Stimulated activated CD8-positive, alpha-beta memory T cell treated with anti-CD3 and anti-CD28 coated beads, Interleukin-7, amount 100 ng/mL, for 48 hours (primary cell): Measurements from ENCODE around the gene UBE2E1.
"Not testable (repeated sequence)": the region's sequence is repeated elsewhere in the genome, so short reads cannot be mapped to it uniquely, and the experiment has no call there.

Experiments used
- DNase-seq, 2 donors: peaks; one replicate each; pipeline ENCODE4 v3.0.0-alpha.2; 2020; ENCODE audit warnings: low read depth in 1 of 2; ENCODE audit errors: extremely low read depth in 1 of 2

UBE2E1 gene

GRCh38 chr3:23837691-23838090 is 31.9 kb downstream of the UBE2E1 start:
- DNase-seq, result no peak

- DNase-seq, result no peak
These were observed 34.8 kb downstream of the UBE2E1 start for GRCh38 chr3:23840521-23840920.

DNA sequence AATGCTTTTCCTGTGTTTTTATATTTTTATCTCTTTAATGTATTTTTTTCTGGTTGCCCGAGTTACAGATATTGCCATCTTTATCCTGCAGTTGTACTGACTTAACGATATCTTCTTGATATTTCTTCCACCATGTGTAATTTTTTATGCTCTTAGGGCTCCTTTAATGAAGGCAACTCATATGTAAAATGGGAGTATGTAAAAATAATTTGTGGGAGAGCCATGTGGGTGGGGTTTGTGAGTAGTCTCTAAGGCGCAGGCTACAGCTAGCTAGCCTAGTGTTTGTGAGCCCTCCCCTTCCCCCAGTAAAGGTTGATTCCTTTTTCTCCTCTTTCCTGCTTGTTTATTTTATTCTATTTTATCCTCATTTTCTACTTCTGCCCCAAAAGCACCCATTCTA is 38.1 kb downstream of the UBE2E1 start:
- DNase-seq, result no peak

DNA sequence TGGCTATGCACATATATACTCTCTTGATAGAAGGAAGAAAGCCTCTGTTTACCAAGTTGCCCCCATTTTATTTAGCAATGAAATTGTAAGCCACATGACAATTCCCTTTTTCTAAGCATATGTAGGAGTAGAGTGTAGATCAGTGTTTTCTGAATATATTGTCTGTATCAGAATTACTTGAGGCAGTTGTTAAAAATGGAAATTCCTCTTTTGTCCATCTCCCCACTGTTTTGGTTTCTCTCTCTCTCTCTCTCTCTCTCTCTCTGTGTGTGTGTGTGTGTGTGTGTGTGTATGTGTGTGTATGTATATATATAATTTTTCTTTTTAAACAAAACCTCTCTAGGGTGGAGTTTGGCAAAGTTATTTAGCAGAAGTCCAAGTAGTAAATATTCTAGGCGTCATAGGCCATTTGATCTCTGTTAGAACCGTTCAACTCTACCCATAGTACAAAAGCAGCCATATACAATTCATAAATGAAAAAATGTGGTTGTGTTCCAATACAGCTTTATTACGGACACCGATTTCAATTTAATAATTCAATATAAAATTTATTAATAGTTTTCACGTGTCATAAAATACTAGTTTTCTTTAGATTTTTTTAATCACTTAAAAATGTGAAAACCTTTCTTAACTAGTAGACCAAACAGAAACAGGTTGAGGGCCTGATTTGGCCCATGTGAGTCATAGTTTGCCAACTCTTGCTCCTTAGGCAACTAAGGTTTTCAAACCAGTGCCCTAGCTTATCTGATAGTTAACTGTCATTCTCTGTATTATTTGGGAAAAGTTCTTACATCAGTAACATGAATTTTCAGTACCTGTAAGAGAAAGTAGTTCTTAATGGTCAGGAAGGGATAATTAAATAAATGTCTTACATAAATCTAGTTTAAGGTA is 39.8 kb downstream of the UBE2E1 start:
- no peak for DNase-seq

DNA sequence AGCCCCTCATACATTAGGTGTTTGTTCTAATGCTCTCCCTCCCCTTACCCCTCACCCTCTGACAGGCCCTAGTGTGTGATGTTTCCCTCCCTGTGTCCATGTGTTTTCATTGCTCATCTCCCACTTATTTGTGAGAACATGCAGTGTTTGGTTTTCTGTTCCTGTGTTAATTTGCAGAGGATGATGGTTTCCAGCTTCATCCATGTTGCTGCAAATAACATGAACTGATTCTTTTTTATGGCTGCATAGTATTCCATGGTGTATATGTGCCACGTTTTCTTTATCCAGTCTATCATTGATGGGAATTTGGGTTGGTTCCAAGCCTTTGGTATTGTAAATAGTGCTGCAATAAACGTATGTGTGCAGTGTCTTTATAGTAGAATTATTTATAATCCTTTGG is 43.7 kb downstream of the UBE2E1 start:
- DNase-seq, result not testable (repeated sequence)

DNA sequence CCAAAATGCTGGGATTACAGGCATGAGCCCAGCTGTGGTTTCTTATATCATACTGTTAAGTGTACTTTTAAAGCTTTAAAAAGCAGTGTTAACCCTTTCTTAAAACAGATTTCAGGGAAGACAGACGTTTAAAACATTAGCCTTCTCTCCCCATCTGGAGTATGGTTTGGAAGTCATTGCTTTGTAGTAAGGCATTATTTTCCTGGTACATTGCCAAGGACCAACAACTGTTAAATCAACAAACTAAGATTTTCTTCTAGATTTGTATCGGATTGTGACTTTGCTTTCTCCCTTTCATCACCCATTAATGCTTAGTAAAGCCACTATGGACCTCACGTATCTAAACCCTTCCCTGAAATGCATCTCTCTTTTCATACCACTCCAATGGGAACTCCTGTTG is 50.5 kb downstream of the UBE2E1 start:
- DNase-seq, result no peak

- DNase-seq, result no peak
These were observed 53.4 kb downstream of the UBE2E1 start for GRCh38 chr3:23859012-23859743.

GRCh38 chr3:23859839-23860382 is 54.2 kb downstream of the UBE2E1 start:
- no peak for DNase-seq

GRCh38 chr3:23861689-23862088 is 55.9 kb downstream of the UBE2E1 start:
- no peak for DNase-seq

GRCh38 chr3:23863060-23863459 is 57.3 kb downstream of the UBE2E1 start:
- DNase-seq, result no peak

- no peak for DNase-seq
These were observed 59.2 kb downstream of the UBE2E1 start for GRCh38 chr3:23864931-23865330.

DNA sequence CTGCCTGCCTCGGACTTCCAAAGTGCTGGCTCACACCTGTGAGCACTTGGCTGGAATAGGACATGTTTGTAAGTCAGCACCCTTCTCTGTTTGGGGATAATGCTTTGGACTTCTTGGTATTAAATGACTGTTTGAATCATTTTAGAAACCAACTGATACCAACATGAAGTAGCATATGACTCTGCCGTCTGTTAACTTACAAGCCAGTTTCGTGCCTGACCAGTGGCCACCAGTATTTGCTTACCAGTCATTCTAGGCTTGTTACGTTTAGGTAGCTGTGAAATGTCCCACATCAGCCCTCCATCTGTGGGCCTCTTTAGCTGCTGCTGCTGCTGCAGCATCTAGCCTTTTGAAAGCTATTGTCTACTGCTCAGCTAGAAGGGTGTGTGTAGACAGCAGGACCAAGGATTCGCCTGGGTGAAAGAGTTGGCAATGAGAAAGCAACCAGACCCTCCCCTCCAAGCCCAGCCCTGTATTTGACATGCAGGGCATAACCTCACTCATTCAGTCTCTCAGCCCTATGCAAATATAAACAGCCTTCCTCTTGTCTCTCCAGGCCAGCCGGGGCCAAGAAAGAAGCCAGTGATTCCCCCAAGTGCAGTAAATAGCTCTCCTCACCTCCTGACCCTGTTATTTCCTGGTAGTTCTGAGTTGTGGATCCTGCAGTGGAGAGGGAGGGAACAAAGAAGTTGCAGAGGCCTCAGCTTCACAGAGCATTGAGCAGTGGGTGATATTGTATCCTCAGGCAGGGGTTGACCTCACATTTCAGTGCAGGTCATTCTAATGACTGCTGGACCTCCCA is 60.0 kb downstream of the UBE2E1 start:
- DNase-seq, result no peak

DNA sequence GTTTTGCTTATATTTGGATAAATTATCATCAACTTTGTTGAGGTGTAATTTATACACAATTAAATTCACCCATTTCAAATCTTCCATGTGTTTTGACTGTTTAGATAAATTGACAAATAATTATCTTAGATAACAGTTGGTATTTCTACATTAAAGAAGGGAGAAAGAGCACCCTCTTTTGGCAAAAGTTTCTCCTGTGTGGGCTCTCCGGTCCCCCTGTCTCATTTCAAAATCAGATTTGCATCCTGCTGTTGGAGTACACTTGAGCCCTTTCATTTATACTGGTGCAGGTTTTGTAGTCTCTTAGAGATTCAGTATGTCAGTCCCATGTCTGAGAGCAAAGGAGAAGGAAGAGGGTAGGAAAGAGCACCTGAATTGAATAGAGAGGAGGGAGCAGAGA is 61.6 kb downstream of the UBE2E1 start:
- no peak for DNase-seq

- no peak for DNase-seq
These were observed 62.1 kb downstream of the UBE2E1 start for GRCh38 chr3:23867838-23868237.

DNA sequence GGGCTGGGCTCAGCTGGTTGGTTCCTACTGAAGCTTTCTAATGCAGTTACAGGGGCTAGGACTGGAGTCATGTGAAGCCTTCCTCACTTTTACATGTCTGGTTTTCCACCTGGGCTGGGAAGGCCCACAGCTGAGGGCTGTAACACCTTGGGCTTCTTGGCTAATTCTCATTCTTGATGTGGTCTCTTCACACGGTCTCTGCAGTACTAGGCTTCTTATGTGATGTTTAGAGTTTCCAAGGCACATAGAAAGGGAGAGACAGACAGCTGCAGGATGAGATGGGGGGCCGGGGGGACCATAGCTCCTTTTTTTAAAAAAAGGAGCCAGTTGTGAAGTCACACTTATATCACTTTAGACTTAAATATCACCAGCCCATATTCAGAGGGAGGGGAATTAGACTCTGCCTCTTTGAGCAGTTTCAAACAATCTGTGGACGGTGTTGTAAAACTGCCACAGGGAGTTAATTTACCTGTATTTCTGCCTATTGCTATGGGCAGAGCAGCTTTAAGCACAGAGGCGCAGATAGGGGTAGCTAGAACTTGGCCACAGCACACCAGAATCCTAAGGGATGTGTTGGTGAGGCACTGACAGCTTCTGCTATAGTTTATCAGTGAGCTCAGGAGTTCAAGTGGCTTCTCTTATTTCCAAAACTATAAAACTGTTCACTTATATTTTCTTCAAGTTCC is 64.4 kb downstream of the UBE2E1 start:
- no peak for DNase-seq

DNA sequence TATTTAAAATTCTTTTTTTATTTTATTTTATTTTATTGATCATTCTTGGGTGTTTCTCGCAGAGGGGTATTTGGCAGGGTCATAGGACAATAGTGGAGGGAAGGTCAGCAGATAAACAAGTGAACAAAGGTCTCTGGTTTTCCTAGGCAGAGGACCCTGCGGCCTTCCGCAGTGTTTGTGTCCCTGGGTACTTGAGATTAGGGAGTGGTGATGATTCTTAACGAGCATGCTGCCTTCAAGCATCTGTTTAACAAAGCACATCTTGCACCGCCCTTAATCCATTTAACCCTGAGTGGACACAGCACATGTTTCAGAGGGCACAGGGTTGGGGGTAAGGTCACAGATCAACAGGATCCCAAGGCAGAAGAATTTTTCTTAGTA is 64.9 kb downstream of the UBE2E1 start:
- not testable (repeated sequence) for DNase-seq

GRCh38 chr3:23871361-23871760 is 65.6 kb downstream of the UBE2E1 start:
- not testable (repeated sequence) for DNase-seq

- no peak for DNase-seq
These were observed 66.6 kb downstream of the UBE2E1 start for GRCh38 chr3:23872330-23872729.

DNA sequence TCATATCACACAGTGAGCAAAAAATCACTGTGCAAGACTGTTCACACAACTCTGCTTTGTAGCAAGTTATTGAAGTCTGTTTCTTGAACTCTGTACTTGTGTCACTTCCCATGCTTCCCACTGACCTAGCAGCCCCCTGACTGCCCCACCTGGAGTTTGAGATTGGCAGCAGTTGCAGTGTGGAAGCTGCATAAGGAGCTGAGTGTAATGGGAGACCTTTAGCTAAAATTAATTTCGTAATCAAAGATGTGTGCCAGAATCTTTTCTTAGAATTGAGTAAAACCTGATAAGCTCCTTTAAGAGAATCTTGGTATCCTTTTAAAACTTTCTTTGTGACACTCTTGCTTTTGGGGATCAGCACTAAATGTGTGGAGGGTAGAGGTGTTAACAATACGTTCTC is 68.2 kb downstream of the UBE2E1 start:
- no peak for DNase-seq

DNA sequence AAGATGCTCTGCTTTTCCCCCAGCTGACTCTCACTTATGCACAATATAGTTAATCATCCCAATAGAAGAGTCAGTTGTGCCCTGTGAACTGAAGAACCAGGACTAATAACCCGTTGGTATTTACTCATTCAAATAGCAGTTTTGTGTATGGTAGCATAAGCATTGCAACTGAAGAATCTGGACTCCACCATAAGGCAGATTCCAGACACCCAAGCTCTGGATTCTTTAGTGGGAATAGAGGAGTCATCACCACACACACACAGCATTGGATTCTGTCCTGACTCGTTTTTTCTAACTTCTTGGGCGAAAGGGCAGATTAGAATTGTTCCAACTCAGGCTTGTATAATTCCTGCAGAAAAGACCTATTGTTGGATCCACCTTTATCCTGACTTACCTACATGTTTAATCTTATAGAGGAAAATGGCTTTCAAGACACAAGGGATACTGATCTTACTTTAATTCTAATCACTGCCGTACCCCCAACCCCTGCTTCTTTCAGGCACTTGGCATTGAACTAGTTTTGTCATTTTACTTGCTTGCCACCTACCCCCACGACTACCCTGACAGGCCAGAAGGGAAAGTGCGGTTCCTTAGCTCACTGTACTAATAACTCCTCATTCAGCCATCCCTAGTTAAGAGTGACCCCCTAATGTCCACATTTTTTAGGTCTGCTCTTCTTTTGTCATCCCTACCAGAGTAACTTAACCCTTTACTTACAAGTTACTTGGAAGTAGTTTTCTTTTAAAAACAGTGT is 68.8 kb downstream of the UBE2E1 start:
- no peak for DNase-seq
